ENCODE data around the gene FRMD5. TPM values are rescaled to one million over a fixed set of nuclear protein-coding genes. Genes with fewer than 3 reads are reported as not detected.
A peak's percentile ranks its signal among the peaks of the same experiment; 100 is the strongest.

FRMD5 gene
- total and polyA plus RNA-seq, 11 donors: 12.5 to 110 (median 55.7) TPM

- intact Hi-C loops (cut with DNase I): no loop called here
- peaks cover 5 to 77% (median 30%) of the 10 kb centered on the region in 9 donors for H3K27me3 ChIP-seq
Measured at GRCh38 chr15:44194323-44195150, 534 bp downstream of the FRMD5 start.

GRCh38 chr15:44193651-44194322, 1.3 kb downstream of the FRMD5 start:
- H3K4me3 ChIP-seq: peak overlapping the region; percentile 38 to 86 (median 58)
- no peak for TF ChIP-seq CTCF (IDR thresholded peaks at IDR 0.05)
- TF ChIP-seq POLR2A (IDR thresholded peaks at IDR 0.05): no peak
- intact Hi-C loops (cut with DNase I): no loop called here
- DNase-seq: no peak
- peak overlapping the region in 2 of 12 donors; percentile 38 to 60 for H3K27ac ChIP-seq
- H3K27me3 ChIP-seq: peaks cover 5 to 76% (median 30%) of the 10 kb centered on the region in 9 donors
- H3K9me3 ChIP-seq: no peaks in the 10 kb centered on the region
- 3 to 5% (median 4%) methylated on average over 20 of the region's 20 CpGs for WGBS, 4 donors
- no peaks in the 10 kb centered on the region for H3K36me3 ChIP-seq
- H3K4me1 ChIP-seq: peaks cover 0 to 27% (median 9%) of the 10 kb centered on the region in 12 donors
- no peak for ATAC-seq

More at GRCh38 chr15:44194323-44195150, 534 bp downstream of the FRMD5 start:
- DNase-seq: peak in 3 of 5 donors; percentile 9 to 63 (median 25)
- ATAC-seq: peak in 2 of 4 donors; percentile 29 to 44
- WGBS, 4 donors: 1 to 3% (median 2%) methylated on average over 23 to 74 of the region's 74 CpGs
- Histone ChIP-seq H3K9me3 (no peaks in the 10 kb centered on the region), H3K4me1 (peaks cover 0 to 27% (median 9%) of the 10 kb centered on the region in 12 donors), H3K4me3 (peak overlapping the region; percentile 38 to 86 (median 58)), H3K27ac (peak overlapping the region in 4 of 12 donors; percentile 3 to 60 (median 28)), H3K36me3 (no peaks in the 10 kb centered on the region)
- TF ChIP-seq CTCF (IDR thresholded peaks at IDR 0.05) (no peak), POLR2A (IDR thresholded peaks at IDR 0.05) (no peak)

- no peak overlapping the region for H3K4me3 ChIP-seq
- H3K36me3 ChIP-seq: no peaks in the 10 kb centered on the region
- H3K27me3 ChIP-seq: peaks cover 0 to 50% (median 16%) of the 10 kb centered on the region in 9 donors
- no peaks in the 10 kb centered on the region for H3K9me3 ChIP-seq
- DNase-seq (no peak), ATAC-seq (no peak)
- WGBS, 4 donors: 79 to 88% (median 82%) methylated on average over 4 of the region's 4 CpGs
- intact Hi-C loops (cut with DNase I): no loop called here
- peaks cover 0 to 6% (median 0%) of the 10 kb centered on the region in 12 donors for H3K4me1 ChIP-seq
- TF ChIP-seq CTCF (IDR thresholded peaks at IDR 0.05) (no peak), POLR2A (IDR thresholded peaks at IDR 0.05) (no peak)
- no peak overlapping the region for H3K27ac ChIP-seq
Measured at GRCh38 chr15:44188795-44189194, 6.3 kb downstream of the FRMD5 start.

- WGBS, 4 donors: 47 to 55% (median 48%) methylated on average over 6 of the region's 6 CpGs
- no peaks in the 10 kb centered on the region for H3K9me3 ChIP-seq
- peak overlapping the region in 1 of 12 donors; percentile 63 for H3K27ac ChIP-seq
- DNase-seq (no peak), ATAC-seq (peak in 3 of 4 donors; percentile 44 to 70 (median 61))
- no peak for TF ChIP-seq POLR2A (IDR thresholded peaks at IDR 0.05)
- no peak for TF ChIP-seq CTCF (IDR thresholded peaks at IDR 0.05)
- H3K4me3 ChIP-seq: no peak overlapping the region
- peaks cover 0 to 6% (median 0%) of the 10 kb centered on the region in 12 donors for H3K4me1 ChIP-seq
- intact Hi-C loops (cut with DNase I): no loop called here
- H3K36me3 ChIP-seq: no peaks in the 10 kb centered on the region
- peaks cover 0 to 30% (median 12%) of the 10 kb centered on the region in 9 donors for H3K27me3 ChIP-seq
Measured at GRCh38 chr15:44186705-44187104, 8.4 kb downstream of the FRMD5 start.
